Gastroesophageal sphincter (tissue), 3 donors: Measurements from ENCODE around the gene GABARAP.

Source experiments
- CTCF ChIP-seq, 4 experiments: fragments of 200-600 bp in 2 of 4; fragments of 450-650 bp in 2 of 4; sonication (generic) in 1 of 4; IDR thresholded peaks; one replicate each; pipeline ENCODE4 v1.5.1; 2017 to 2019; ENCODE audit warnings: antibody characterized with exemption in 4 of 4, mild to moderate bottlenecking in 2 of 4, moderate library complexity in 2 of 4
- EP300 ChIP-seq: sonication (generic); formaldehyde crosslinking; IDR thresholded peaks from one replicate; pipeline ENCODE4 v1.6.1; 2017; ENCODE audit warnings: antibody characterized with exemption, mild to moderate bottlenecking
- POLR2A ChIP-seq, 2 donors: fragments of 450-650 bp; IDR thresholded peaks; one replicate each; pipeline ENCODE4 v1.6.1; 2017; ENCODE audit warnings: antibody characterized with exemption in 2 of 2, mild to moderate bottlenecking in 2 of 2, moderate library complexity in 1 of 2
- POLR2AphosphoS5 ChIP-seq: sonication (generic); formaldehyde crosslinking; IDR thresholded peaks from one replicate; pipeline ENCODE4 v1.6.1; 2017; ENCODE audit warnings: antibody characterized with exemption

- TF ChIP-seq CTCF (IDR thresholded peaks at IDR 0.05): no peak
- TF ChIP-seq POLR2A (IDR thresholded peaks at IDR 0.05): no peak
- TF ChIP-seq POLR2AphosphoS5: no peak
- no peak for TF ChIP-seq EP300
These were observed 48.4 kb upstream of the GABARAP start for GRCh38 chr17:7290685-7291084.
